K562 (cell line): ENCODE data around the gene TMEM39B. TPM values are rescaled to one million over a fixed set of nuclear protein-coding genes. Genes with fewer than 3 reads are reported as not detected.

Experiments
- CBFA2T3 ChIP-seq: fragments of 450-650 bp; IDR thresholded peaks from 2 replicates; pipeline ENCODE4 v1.6.1; 2017
- COPS2 ChIP-seq: fragments of 450-650 bp; conservative IDR thresholded peaks from 2 replicates; pipeline ENCODE4 v1.6.1; 2016; ENCODE audit warnings: mild to moderate bottlenecking, moderate library complexity
- ESRRA ChIP-seq: fragments of 450-650 bp; IDR thresholded peaks from 2 replicates; pipeline ENCODE4 v1.6.1; 2014; ENCODE audit warnings: low read depth, mild to moderate bottlenecking, moderate library complexity, borderline replicate concordance
- NFIC ChIP-seq: fragments of 450-650 bp; IDR thresholded peaks from 2 replicates; pipeline ENCODE4 v1.6.1; 2017; ENCODE audit warnings: mild to moderate bottlenecking, inconsistent platforms
- NRF1 ChIP-seq, 2 experiments: fragments of 450-650 bp; IDR thresholded peaks in 1 of 2; conservative IDR thresholded peaks in 1 of 2; 2 replicates each; pipeline ENCODE4 v1.6.1; 2014; ENCODE audit warnings: mild to moderate bottlenecking in 2 of 2
- ZNF12 ChIP-seq: sonication (generic); formaldehyde crosslinking; IDR thresholded peaks from 2 replicates; pipeline ENCODE4 v1.4.0; 2020; ENCODE audit warnings: mild to moderate bottlenecking, missing genetic modification reagents
- ZNF239 ChIP-seq: fragments of 250-450 bp; sonication (Bioruptor Pico); IDR thresholded peaks from 2 replicates; pipeline ENCODE4 v1.4.0; 2020; ENCODE audit warnings: mild to moderate bottlenecking
- polyA plus RNA-seq, 8 experiments: library from polyadenylated mRNA; depleted of rRNA in 4 of 8; stranded (reverse) in 5 of 8; unstranded in 3 of 8; fragments of >200 nt; fragmentation: Nextera tagmentation in 2 of 8; fragmentation: Illumina TruSeq in 1 of 8; extraction: Ambion mirVana in 2 of 8; extraction: Trizol in 1 of 8; gene quantifications; 2 replicates each; pipeline versions ENCODE4 v1.2.1 to v1.2.3, GENCODE V29; 2011 to 2014; ENCODE audit warnings: inconsistent platforms in 1 of 8, missing spikeins in 1 of 8
- total RNA-seq, 7 experiments: library from RNA; depleted of rRNA in 6 of 7; stranded (reverse); fragments of >200 nt in 6 of 7; fragmentation: Illumina TruSeq in 2 of 7; extraction: Trizol in 2 of 7; gene quantifications; 2 replicates each; pipeline versions ENCODE4 v1.2.1 to v1.2.3, GENCODE V29; 2011 to 2021; ENCODE audit warnings: low replicate concordance in 1 of 7
- TF ChIP-seq, protein P1 (sequence below): sonication (generic); formaldehyde crosslinking; IDR thresholded peaks from 2 replicates; pipeline ENCODE4 v1.8.0; 2023; ENCODE audit warnings: mild to moderate bottlenecking, missing genetic modification reagents
- TF ChIP-seq, protein P2 (sequence below), 2 experiments: IDR thresholded peaks in 1 of 2; conservative IDR thresholded peaks in 1 of 2; 2 replicates each; pipeline ENCODE4 v1.6.1; 2016; ENCODE audit warnings: low read depth in 2 of 2, mild to moderate bottlenecking in 1 of 2, missing compliant biosample characterization in 1 of 2, missing genetic modification characterization in 1 of 2, moderate library complexity in 1 of 2

TMEM39B gene
- total and polyA plus RNA-seq, 9 of the 15 experiments (the other 6 are each of a cell fraction or from before 2014, with no cell fraction given) = 0.92 to 28.5 (median 9.7) TPM

DNA sequence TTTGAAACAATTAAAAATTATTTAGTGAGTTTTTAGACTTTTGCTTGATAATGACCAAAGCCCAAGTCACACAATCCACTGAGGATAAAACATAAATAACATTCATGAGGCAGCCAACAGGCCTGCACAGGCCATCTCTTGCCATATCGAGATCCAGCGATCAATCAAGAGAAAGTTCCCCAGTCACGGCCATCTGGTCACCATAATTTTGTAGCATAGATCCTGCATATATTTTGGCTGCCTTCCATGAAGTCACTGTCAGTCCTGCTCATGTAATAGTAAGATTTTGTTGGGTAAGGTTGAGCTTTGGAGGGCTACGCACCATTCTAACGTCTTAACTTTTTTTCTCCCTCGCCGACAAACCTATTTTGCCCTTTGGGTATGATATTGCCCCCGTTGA is 52.6 kb downstream of the TMEM39B start (continued):
- no peak for TF ChIP-seq ZNF239 (CRISPR knock-in tag)
- no peak for TF ChIP-seq NRF1 (conservative IDR thresholded peaks at IDR 0.05 in 1 of 2, IDR thresholded peaks at IDR 0.05 in 1 of 2)
- TF ChIP-seq CBFA2T3 = peak; percentile 9; the same call in 1 of the 2 replicates
- TF ChIP-seq, protein P1, sequence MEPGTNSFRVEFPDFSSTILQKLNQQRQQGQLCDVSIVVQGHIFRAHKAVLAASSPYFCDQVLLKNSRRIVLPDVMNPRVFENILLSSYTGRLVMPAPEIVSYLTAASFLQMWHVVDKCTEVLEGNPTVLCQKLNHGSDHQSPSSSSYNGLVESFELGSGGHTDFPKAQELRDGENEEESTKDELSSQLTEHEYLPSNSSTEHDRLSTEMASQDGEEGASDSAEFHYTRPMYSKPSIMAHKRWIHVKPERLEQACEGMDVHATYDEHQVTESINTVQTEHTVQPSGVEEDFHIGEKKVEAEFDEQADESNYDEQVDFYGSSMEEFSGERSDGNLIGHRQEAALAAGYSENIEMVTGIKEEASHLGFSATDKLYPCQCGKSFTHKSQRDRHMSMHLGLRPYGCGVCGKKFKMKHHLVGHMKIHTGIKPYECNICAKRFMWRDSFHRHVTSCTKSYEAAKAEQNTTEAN = no peak
- no peak for TF ChIP-seq ZNF12
- TF ChIP-seq COPS2 = no peak
- TF ChIP-seq ESRRA = no peak
- TF ChIP-seq, protein P2, sequence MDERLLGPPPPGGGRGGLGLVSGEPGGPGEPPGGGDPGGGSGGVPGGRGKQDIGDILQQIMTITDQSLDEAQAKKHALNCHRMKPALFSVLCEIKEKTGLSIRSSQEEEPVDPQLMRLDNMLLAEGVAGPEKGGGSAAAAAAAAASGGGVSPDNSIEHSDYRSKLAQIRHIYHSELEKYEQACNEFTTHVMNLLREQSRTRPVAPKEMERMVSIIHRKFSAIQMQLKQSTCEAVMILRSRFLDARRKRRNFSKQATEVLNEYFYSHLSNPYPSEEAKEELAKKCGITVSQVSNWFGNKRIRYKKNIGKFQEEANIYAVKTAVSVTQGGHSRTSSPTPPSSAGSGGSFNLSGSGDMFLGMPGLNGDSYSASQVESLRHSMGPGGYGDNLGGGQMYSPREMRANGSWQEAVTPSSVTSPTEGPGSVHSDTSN (CRISPR knock-in tag; IDR thresholded peaks at IDR 0.05; ENCODE audit: low read depth) = no peak
- TF ChIP-seq, protein P2 (tag; conservative IDR thresholded peaks at IDR 0.05; ENCODE audit: low read depth) = peak; percentile 91
- peak; percentile 49 for TF ChIP-seq NFIC
